HL-60 (cell line): ENCODE results near the gene KNL1.

Experiments
- GABPA ChIP-seq: IDR thresholded peaks from 2 replicates; pipeline ENCODE4 v1.6.1; 2012; ENCODE audit warnings: low read depth
- POLR2AphosphoS5 ChIP-seq: IDR thresholded peaks from 2 replicates; pipeline ENCODE4 v1.6.1; 2012; ENCODE audit warnings: low read depth
- TF ChIP-seq, protein P1 (sequence below): IDR thresholded peaks from one replicate; pipeline ENCODE4 v1.5.1; 2011; ENCODE audit warnings: low read length, control low read depth, inconsistent platforms; ENCODE audit not compliant: insufficient read depth
- TF ChIP-seq, protein P2 (sequence below): IDR thresholded peaks from 2 replicates; pipeline ENCODE4 v1.6.1; 2012; ENCODE audit warnings: low read depth; ENCODE audit not compliant: insufficient replicate concordance

DNA sequence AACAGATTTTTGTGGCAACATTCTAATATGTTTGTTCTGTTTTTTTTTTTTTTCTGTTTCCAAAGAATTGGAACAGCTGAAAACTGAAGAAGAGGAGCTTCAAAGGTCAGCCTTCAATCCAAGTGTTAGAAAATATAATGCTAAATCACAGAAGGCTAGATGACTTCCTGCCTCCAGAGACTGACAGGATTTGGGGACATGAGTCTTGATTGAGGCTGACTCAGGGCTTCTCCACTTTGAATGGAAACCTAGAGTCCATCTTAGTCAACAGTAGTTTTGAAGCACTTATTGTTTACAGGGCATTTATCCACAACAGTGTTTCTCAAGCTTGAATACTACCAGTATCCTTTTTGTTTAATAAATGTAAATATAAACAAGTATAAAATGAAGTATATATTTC is 56.4 kb downstream of the KNL1 start:
- TF ChIP-seq, protein P1, sequence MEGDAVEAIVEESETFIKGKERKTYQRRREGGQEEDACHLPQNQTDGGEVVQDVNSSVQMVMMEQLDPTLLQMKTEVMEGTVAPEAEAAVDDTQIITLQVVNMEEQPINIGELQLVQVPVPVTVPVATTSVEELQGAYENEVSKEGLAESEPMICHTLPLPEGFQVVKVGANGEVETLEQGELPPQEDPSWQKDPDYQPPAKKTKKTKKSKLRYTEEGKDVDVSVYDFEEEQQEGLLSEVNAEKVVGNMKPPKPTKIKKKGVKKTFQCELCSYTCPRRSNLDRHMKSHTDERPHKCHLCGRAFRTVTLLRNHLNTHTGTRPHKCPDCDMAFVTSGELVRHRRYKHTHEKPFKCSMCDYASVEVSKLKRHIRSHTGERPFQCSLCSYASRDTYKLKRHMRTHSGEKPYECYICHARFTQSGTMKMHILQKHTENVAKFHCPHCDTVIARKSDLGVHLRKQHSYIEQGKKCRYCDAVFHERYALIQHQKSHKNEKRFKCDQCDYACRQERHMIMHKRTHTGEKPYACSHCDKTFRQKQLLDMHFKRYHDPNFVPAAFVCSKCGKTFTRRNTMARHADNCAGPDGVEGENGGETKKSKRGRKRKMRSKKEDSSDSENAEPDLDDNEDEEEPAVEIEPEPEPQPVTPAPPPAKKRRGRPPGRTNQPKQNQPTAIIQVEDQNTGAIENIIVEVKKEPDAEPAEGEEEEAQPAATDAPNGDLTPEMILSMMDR, result no peak
- no peak for TF ChIP-seq POLR2AphosphoS5
- TF ChIP-seq, protein P2, sequence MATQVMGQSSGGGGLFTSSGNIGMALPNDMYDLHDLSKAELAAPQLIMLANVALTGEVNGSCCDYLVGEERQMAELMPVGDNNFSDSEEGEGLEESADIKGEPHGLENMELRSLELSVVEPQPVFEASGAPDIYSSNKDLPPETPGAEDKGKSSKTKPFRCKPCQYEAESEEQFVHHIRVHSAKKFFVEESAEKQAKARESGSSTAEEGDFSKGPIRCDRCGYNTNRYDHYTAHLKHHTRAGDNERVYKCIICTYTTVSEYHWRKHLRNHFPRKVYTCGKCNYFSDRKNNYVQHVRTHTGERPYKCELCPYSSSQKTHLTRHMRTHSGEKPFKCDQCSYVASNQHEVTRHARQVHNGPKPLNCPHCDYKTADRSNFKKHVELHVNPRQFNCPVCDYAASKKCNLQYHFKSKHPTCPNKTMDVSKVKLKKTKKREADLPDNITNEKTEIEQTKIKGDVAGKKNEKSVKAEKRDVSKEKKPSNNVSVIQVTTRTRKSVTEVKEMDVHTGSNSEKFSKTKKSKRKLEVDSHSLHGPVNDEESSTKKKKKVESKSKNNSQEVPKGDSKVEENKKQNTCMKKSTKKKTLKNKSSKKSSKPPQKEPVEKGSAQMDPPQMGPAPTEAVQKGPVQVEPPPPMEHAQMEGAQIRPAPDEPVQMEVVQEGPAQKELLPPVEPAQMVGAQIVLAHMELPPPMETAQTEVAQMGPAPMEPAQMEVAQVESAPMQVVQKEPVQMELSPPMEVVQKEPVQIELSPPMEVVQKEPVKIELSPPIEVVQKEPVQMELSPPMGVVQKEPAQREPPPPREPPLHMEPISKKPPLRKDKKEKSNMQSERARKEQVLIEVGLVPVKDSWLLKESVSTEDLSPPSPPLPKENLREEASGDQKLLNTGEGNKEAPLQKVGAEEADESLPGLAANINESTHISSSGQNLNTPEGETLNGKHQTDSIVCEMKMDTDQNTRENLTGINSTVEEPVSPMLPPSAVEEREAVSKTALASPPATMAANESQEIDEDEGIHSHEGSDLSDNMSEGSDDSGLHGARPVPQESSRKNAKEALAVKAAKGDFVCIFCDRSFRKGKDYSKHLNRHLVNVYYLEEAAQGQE, result no peak
- TF ChIP-seq GABPA, result no peak
